ENCODE measurements around the gene UNC5B. TPM values are rescaled to one million over a fixed set of nuclear protein-coding genes. Genes with fewer than 3 reads are reported as not detected.

UNC5B gene
- total RNA-seq, 1 experiment from 2014 or later, result 49.6 TPM

GRCh38 chr10:71290331-71290730 is 78.0 kb downstream of the UNC5B start:
- H3K4me3 Mint-ChIP-seq, result no peak overlapping the region
- ATAC-seq (no peak), DNase-seq (ENCODE audit: low spot score) (no peak)
- no peak for TF ChIP-seq GABPB1 (CRISPR knock-in tag; IDR thresholded peaks at IDR 0.05)
- TF ChIP-seq, protein P1, sequence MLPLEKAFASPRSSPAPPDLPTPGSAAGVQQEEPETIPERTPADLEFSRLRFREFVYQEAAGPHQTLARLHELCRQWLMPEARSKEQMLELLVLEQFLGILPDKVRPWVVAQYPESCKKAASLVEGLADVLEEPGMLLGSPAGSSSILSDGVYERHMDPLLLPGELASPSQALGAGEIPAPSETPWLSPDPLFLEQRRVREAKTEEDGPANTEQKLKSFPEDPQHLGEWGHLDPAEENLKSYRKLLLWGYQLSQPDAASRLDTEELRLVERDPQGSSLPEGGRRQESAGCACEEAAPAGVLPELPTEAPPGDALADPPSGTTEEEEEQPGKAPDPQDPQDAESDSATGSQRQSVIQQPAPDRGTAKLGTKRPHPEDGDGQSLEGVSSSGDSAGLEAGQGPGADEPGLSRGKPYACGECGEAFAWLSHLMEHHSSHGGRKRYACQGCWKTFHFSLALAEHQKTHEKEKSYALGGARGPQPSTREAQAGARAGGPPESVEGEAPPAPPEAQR (CRISPR knock-in tag; IDR thresholded peaks at IDR 0.05), result no peak
- ChIA-PET POLR2A (no interaction called here), CTCF (interaction anchor here (0.9 kb wide), 1 partner anchor 387 kb away, joined by 4 read pairs; no protein-coding TSS in a partner anchor)
- peaks cover 34% of the 10 kb centered on the region for H3K36me3 Mint-ChIP-seq
- H3K9me3 Mint-ChIP-seq, result no peaks in the 10 kb centered on the region
- no peaks in the 10 kb centered on the region for H3K27me3 Mint-ChIP-seq (ENCODE audit: low read depth)
- H3K27ac Mint-ChIP-seq, result no peak overlapping the region; the same call in 1 of the 2 replicates
- H3K4me1 Mint-ChIP-seq, result no peaks in the 10 kb centered on the region

DNA sequence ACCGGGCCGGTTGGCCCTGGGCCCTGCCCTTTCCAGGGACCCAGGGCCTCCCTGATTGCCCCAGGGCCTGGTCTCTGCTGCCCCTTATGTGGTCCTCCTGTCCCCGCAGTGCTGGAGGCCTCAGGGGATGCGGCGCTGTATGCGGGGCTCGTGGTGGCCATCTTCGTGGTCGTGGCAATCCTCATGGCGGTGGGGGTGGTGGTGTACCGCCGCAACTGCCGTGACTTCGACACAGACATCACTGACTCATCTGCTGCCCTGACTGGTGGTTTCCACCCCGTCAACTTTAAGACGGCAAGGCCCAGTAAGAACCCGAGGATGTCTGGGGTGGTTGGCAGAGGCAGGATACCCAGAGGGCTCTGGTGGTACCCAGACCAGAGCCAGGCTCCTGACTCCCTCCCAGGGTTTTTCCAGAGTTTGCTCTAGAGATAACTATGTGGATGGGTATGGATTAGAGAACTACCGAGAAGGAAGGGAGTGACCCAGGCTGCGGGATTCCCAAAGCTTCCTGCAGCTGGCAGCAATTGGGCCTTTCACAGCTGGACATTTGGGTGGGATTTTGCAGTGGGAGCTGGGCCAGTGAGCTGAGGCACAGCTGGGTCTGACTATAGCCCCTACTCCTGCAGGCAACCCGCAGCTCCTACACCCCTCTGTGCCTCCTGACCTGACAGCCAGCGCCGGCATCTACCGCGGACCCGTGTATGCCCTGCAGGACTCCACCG is 78.6 kb downstream of the UNC5B start:
- DNase-seq (ENCODE audit: low spot score) (no peak), ATAC-seq (no peak)
- Mint-ChIP-seq H3K4me1 (no peaks in the 10 kb centered on the region), H3K9me3 (no peaks in the 10 kb centered on the region), H3K27me3 (ENCODE audit: low read depth) (no peaks in the 10 kb centered on the region), H3K27ac (no peak overlapping the region), H3K4me3 (no peak overlapping the region), H3K36me3 (peaks cover 37% of the 10 kb centered on the region)
- TF ChIP-seq TEAD4 (CRISPR knock-in tag; IDR thresholded peaks at IDR 0.05) (no peak), NR2C2 (CRISPR knock-in tag; IDR thresholded peaks at IDR 0.05) (no peak), ELF4 (CRISPR knock-in tag; IDR thresholded peaks at IDR 0.05; ENCODE audit: low read depth) (no peak), STAT6 (CRISPR knock-in tag; conservative IDR thresholded peaks at IDR 0.05; ENCODE audit: low read depth) (no peak), GABPB1 (CRISPR knock-in tag; IDR thresholded peaks at IDR 0.05) (no peak), CBFB (CRISPR knock-in tag; IDR thresholded peaks at IDR 0.05; ENCODE audit: low read depth) (no peak), ZNF138 (CRISPR knock-in tag; conservative IDR thresholded peaks at IDR 0.05) (no peak), CREM (CRISPR knock-in tag; IDR thresholded peaks at IDR 0.05) (no peak), SMAD3 (CRISPR knock-in tag; IDR thresholded peaks at IDR 0.05; ENCODE audit: borderline replicate concordance) (no peak), SMAD4 (CRISPR knock-in tag; IDR thresholded peaks at IDR 0.05) (no peak), TEAD1 (CRISPR knock-in tag; IDR thresholded peaks at IDR 0.05) (no peak)
- TF ChIP-seq, protein P2, sequence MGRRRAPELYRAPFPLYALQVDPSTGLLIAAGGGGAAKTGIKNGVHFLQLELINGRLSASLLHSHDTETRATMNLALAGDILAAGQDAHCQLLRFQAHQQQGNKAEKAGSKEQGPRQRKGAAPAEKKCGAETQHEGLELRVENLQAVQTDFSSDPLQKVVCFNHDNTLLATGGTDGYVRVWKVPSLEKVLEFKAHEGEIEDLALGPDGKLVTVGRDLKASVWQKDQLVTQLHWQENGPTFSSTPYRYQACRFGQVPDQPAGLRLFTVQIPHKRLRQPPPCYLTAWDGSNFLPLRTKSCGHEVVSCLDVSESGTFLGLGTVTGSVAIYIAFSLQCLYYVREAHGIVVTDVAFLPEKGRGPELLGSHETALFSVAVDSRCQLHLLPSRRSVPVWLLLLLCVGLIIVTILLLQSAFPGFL (CRISPR knock-in tag; IDR thresholded peaks at IDR 0.05; ENCODE audit: borderline replicate concordance), result no peak
- TF ChIP-seq, protein P3, sequence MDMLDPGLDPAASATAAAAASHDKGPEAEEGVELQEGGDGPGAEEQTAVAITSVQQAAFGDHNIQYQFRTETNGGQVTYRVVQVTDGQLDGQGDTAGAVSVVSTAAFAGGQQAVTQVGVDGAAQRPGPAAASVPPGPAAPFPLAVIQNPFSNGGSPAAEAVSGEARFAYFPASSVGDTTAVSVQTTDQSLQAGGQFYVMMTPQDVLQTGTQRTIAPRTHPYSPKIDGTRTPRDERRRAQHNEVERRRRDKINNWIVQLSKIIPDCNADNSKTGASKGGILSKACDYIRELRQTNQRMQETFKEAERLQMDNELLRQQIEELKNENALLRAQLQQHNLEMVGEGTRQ (CRISPR knock-in tag; IDR thresholded peaks at IDR 0.05), result no peak
- TF ChIP-seq, protein P1 (CRISPR knock-in tag; IDR thresholded peaks at IDR 0.05), result no peak
- CTCF ChIA-PET, result interaction anchor here (1.2 to 1.7 kb wide), 2 partner anchors 21 to 388 kb away, joined by 3 to 5 read pairs; no protein-coding TSS in a partner anchor
- POLR2A ChIA-PET, result interaction anchor here (1.0 kb wide), 1 partner anchor 259 kb away, joined by 3 read pairs; no protein-coding TSS in a partner anchor

Measured in WTC11 (cell line).